HG02623 (cell line): ENCODE data around the gene EHMT2.
"Not testable (repeated sequence)": the region's sequence is repeated elsewhere in the genome, so short reads cannot be mapped to it uniquely, and the experiment has no call there.

Source experiments
- ATAC-seq: cut with Tn5 transposase; IDR thresholded peaks from one replicate; pipeline ENCODE4 v1.9.1; 2021; ENCODE audit warnings: moderate library complexity; ENCODE audit not compliant: unreplicated experiment

EHMT2 gene

DNA sequence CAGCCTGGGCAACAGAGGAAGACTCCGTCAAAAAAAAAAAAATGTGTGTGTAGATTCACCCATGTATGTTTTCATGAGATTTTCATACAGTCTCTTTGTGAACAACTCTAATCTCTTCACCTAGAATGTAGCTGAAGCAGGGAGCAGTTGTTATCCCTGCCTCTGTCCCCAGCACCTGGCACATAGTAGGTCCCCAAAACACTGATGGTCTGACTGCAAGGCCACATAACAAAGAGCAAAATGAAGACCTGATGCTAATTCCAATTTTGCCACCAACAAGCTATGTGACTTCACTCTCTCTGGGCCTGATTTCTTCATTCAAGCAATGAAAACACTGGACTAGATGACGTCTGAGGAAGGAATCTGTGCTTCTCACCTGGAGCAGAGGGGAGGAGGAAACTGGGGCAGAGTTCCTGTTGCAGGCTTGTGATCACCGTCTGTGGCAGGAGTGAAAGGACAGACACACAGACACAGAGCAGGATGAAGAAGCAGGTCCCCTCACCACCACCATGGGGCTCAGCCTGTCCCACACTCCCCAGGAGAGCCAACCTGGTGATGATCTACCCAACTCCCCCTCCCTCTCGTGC is 23.3 kb downstream of the EHMT2 start:
- ATAC-seq = no peak

DNA sequence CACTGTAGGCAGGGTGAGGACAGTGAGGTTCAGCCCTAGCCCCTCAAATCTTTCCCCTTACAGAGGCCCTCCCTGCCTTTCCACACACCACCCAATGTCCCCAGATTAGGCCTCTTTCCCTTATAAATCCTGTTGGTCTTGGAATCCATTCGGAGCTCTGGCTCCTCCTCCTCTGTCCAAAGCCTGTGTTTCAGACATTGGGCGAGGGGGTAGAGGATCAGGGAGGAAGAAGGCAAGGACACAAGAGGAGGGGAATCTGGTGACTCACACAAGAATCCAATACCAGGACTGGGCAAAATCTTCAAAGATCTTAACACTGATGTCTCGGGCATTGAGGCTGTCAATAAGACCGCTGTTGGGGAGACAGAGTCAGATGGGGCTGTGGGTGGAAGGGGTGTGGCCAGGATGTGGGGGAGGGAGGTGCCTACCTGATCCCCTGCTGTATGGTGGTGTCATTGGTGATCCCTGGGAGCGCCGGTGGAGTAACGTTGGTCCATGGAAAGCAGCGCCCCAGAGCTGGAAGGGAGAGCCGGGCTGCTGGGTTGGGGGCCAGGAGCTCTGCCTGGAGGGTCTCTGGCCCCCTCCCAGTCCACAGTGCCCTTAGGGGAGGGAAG is 26.3 kb downstream of the EHMT2 start:
- no peak for ATAC-seq

DNA sequence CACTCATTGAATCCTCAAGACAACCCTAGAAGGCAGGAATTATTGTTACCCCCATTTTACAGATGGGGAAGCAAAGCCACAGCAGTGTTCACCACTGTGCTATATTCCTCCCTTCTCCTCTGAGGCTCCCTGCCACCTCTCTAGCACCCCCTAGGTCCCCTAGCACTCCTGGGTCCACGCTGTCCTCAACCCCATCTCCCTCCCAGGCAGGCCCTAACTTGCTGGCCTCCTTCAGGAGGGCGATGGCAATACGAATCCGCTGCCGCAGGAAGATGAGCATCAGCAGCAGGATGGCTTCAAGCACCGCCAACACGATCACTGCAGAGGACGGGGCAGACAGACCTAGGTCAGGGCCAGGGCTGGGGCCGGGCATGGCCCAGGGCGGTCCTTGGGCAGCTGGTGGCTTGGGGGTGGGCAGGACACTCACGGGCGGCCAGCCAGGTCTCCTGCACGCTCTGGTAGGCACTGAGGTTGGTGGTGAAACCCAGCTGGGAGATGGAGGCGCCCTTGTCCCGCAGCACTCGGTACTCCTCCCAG is 27.0 kb downstream of the EHMT2 start:
- ATAC-seq = no peak

DNA sequence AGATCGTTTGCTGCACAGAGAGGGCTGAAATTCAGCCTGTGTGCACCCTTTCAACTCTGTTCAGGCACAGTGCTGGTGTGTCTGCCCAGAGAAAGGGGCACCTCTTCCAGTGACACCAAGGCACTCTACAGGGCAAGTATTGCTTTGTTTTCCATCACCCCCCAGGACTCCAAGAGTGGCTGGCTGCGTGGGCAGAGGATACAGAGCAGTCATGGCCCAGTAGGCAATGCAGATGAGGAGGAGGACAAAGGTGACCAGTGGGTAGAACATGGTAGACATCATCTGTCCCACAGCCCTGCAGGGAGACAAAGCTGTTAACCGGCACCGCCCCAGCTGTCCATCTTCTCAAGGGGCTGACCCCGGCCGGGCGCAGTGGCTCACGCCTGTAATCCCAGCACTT is 28.2 kb downstream of the EHMT2 start:
- no peak for ATAC-seq

DNA sequence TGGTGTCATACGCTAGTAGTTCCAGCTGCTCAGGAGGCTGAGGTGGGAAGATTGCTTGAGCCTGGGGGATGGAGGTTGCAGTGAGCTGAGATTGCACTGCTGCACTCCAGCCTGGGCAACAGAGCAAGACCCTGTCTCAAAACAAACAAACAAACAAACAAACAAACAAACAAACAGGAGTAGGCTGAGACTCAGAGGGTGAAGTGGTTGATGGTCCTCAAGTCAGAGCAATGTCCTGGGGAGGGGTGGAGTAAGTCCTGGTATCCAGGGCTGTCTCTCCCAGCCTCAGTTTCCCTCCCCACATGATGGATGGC is 28.9 kb downstream of the EHMT2 start:
- not testable (repeated sequence) for ATAC-seq

DNA sequence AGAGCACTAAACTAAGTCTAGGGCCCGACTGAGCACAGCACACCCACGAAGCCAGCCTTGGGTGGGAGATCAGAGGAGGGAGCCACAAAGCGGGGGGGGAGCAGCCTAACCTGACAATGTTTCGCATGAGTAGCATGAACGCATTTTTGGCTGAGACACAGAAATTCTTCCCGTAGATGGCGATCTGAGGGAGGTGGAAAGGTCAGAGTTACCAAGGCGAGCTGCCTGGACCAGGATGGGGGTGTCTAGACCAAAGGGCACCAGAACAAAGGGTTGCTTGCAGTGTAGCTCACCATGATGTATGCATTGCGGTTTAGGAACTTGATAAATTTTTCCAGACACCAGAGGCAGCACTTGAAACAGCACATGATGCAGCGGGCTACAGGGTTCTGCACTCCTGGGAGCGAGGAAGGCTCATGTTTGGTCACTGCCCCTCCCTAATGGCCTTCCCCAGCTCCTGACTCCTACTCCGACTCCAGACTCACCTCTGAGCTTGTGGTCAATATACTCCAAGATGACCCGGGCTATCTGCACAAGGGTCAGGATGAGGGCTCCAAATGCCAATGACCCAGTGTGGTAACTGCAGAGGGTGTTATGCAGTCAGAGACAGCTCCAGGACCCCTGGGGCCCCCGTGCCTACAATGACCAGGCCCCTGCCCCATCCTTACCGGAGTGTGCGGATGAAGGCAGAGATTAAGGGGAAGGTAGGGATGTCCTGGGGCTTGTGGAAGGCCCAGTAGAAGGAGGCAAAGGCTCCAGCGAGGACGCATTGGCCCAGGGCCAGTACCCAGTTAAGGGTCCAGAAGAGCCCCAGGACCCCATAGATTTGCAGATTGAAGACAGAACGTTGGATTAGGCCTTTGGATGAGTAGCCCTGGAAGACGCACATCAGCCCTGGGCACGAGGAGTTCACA is 32.0 kb downstream of the EHMT2 start:
- no peak for ATAC-seq

DNA sequence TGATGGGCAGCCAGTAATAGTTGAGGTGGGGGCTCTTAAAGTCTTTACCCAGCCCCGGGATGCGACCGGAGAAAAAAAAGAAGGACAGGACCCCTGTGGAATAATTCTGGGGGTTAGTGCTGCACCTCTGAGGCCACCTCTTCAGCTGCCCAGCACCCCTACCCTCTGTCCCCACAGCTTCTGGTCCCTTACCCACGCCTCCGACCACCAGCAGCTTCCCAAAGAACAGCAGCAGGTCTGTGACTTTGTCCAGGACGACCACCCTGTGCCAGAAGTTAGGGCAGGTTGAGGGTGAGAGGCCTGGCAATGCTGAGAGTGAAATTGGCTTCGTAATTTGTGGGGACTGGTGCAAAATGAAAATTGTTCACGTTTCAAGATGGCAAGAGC is 32.7 kb downstream of the EHMT2 start:
- ATAC-seq = no peak

DNA sequence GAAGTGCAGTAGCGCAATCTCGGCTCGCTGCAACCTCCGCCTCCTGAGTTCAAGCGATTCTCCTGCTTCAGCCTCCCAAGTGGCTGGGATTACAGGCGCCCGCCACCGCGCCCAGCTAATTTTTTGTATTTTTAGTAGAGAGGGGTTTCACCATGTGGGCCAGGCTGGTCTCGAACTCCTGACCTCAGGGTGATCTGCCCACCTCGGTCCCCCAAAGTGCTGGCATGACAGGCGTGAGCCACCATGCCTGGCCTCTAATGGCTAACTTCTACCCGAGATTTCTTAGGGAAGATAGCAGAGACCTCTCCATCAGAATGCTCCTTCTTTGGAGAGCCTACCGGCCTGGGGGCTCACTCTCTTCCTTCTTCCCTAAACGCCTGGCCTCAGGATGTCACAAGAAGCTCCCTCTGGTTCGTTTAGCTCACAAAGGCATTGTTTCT is 33.4 kb downstream of the EHMT2 start:
- not testable (repeated sequence) for ATAC-seq

DNA sequence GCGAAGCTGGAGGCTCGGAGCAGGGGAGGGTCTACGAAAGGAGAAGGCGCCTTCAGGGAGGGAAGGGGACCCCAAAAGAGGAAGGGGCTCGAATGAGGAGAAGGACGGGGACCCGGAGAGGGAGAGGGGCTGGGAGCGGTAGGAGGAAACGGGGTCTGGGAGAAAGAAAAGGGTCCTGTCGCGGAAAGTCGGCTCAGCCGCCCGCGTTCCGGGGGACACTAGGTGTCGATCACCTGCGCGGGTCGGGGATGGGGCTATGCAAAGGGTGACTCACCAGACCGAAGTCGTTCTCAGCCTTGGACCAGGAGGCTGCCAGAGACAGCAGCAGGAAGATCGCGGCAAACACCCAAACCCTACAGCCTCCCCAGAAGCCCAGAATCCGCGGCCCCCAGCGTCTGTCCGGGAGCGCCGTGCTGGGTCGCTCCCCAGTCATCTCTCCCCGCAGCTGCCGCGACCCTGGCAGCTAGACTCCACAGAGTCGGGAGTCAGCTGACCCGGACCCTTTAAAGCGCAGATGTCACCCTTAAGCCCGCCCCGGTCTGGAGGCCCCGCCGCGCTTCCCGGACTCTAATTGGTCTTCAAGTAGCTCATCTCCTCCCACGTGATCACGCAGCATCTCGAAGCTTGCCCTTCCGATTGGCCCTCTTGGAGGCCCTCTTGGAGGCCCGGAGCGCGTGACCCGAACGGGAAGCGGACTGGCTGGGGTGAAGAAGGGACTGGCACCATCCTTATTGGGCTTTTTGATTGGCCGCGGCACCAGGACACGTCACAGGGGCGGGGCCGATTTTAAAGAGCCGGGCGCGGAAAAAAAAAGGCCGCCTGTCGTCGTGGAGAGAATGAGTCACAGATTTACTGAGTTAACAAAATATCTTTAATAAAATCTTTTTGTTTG is 34.9 kb downstream of the EHMT2 start, which contains the start of gene NEU1:
Gene NEU1, minus strand, starts transcription at position 478 of the 892 bp plus-strand sequence. Its CDS starts 45 bp downstream, at position 433.
- ATAC-seq = peak; percentile 88

DNA sequence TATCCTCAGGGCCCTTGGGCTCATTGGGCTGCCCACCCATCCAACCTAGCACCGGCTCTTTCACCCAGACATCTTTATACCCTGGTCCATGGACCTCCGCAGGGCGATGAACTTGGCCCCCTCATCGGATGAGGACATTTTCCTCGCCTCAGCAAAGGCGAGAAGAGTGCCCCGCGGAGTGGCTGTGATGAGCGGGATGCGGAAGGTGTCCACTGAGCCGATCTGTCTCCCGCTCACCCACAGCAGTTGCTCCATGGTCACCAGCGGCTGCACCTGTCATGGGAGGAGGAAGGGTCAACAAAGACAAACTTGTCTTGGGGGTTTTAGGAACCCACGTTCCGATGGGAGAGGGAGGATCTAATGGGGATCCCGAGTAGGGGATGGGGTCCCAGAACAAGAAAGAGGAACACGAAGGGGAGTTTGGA is 35.6 kb downstream of the EHMT2 start:
- ATAC-seq = no peak

DNA sequence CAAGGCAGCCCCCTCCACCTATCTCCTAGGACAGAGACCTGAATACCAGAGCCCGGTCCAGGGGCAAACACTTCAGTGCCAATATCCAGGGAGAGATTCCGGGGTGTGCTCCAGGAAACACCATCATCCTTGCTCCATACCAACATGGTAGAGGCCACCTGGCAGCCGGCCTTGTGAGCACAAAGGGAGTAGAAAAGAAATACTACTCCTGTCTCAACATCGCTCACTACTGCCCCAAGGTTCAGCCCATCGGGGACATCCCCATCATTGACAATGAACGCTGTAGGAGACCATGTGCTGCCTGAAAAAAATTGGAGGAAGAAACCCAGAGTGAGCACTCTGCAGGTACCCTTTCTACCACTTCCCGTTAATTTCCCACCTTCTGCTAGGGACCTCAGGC is 36.3 kb downstream of the EHMT2 start:
- no peak for ATAC-seq

DNA sequence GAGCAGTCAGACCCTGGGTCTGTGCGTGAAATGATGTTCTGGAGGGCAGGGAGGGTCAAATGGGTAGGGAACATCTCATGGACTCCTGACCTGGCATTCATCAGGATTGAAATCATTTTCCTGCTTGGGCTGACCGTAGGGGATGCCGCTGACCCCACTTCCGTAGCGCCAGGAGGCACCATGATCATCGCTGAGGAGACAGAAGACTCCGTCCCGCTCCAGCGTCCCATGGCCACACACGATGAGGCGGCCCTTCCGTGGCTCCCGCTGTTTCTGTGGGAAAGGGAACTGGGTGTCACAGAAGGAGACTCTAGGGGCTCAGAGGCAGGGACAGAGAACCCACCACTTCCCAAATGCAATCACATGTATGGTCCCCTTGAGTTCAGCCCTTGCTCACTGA is 37.1 kb downstream of the EHMT2 start:
- ATAC-seq = no peak

DNA sequence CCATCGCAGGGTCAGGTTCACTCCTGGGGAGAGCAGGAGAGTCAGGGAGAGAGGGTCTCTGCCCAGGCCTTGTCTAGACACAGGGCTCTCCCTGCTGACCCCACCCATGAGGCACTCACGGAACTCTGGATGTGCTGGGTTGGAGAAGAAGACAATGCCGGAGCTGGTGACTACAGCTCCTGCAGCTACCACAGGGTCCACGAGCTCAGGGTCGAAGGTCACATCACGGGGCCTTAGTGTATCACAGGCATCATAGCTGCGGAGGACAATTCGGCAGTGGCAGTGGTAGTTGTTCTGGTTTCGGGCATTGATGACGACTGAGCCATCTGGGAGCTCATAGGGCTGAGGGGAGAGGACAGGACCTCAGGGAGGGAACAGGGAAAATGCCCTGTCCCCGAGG is 37.6 kb downstream of the EHMT2 start:
- no peak for ATAC-seq

DNA sequence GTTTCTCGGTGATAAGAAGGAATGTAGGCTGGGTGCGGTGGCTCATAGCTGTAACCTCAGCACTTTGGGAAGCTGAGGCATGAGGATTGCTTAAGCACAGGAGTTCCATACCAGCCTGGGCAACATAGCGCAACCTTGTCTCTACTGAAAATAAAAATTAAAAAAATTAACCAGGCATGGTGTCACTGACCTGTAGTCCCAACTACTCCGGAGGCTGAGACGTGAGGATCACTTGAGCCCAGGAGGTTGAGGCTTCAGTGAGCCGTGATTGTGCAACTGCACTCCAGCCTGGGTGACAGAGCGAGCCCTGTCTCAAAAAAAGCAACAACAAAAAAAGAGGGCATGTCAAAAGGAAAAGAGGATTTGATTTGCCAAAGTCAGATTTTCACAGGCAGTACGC is 38.8 kb downstream of the EHMT2 start:
- no peak for ATAC-seq

DNA sequence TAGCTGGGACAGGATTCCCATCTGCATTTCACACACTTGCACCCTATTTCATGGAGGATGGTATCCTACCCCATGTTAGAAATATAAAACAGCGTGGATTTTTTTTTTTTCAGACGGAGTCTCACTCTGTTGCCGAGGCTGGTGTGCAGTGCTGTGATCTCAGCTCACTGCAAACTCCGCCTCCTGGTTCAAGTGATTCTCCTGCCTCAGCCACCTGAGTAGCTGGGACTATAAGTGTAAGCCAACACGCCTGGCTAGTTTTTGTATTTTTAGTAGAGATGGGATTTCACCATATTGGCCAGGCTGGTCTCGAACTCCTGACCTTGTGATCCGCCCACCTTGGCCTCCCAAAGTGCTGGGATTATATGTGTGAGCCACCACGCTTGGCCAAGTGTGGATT is 39.7 kb downstream of the EHMT2 start:
- not testable (repeated sequence) for ATAC-seq

DNA sequence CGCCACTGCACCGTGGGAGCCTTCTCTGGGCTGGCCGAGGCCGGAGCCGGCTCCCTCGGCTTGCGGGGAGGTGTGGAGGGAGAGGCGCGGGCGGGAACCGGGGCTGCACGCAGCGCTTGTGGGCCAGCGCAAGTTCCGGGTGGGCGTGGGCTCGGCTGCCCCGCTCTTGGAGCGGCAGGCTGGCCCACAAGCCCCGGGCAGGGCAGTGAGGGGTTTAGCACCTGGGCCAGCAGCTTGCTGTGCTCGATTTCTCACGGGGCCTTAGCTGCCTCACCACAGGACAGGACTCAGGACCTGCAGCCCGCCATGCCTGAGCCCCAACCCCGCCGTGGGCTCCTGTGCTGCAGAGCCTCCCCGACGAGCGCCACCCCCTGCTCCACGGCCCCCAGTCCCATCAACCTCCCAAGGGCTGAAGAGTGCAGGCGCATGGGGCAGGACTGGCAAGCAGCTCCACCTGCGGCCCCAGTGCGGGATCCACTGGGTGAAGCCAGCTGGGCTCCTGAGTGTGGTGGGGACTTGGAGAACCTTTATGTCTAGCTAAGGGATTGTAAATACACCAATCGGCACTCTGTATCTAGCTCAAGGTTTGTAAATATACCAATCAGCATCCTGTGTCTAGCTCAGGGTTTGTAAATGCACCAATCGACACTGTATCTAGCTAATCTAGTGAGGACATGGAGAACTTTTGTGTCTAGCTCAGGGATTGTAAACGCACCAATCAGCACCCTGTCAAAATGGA is 45.3 kb downstream of the EHMT2 start:
- ATAC-seq = not testable (repeated sequence)

DNA sequence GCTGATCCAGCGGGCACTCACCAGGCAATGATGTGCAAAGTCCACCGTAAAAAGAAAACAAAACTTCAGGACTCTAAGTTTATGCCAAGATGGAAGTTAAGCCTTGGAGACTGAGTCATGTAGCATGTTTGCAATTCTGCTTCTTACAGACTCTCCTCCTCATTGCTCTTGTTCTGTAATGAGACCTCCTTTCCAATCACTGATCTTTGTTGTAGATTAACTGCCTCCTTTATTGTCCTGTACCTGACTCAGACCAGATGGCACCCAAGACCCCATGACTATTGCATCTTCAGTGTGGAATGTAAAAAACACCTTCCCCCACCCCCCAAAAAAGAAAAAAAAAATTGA is 46.0 kb downstream of the EHMT2 start:
- no peak for ATAC-seq

DNA sequence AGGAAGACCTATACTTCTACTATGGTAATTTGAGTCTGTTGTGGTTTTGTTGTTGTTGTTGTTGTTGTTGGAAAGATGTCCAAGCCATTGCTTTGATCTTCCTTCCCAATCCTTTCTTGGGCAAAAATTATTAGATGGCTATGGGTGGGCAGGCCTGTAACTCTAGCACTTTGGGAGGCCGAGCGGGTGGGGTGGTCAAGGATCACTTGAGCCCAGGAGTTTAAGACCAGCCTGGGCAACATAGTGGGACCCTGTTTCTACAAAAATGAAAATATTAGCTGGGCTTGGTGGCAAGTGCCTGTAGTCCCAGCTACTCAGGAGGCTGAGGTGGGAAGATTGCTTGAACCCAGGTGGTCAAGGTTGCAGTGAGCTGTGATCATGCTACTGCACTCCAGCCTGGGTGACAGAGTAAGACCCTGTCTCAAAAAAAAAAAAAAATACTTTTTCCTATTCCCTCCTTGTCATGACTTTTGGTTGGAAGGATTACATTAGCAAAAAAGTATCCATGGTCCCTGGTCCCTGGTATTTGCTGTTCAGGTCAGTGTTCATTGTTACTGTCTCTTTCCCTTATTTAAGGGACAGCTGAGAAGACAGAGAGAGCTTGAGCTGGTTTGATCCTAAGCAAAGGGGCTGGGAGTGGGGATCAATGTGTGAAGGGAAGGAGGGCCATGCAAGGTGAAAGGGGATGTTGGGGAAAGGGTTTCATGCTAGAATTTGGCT is 46.6 kb downstream of the EHMT2 start:
- ATAC-seq = no peak

DNA sequence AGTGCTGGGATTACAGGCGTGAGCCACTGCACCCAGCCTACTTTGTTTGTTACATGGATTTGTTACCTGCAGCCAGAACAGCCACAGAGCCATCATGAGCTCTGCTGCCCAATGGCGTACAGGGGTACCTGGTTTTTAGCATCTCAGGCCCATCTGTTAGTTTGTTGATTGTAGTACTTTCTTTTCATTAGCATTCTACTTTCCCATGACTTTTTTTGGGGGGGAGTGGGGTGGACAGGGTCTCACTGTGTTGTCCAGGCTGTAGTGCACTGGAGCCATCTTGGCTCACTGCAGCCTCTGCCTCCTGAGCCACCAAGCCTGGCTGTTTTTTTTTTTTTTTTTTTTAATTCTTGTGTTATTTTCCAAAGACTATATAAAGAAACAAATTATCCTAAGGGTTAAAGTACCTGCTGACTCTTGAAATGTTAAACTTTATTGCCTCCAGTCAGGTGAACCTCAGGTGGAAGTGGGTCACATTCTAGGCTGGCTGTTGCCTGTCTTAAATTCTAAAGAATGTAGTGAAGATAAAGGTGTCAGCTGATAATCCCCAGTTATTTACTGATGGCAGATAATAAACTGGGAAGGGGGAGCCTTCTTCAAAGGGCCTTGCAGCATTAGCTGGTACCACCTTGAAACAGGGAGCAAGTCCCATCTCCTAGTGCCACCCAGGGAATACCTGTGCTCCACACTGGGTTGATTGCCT is 50.1 kb downstream of the EHMT2 start:
- no peak for ATAC-seq
